Right hindlimb (tissue), 1 donor: Measurements from ENCODE around the gene ZNF891.

ENCODE experiments used
- DNase-seq: peaks from one replicate; pipeline ENCODE4 v3.0.0-alpha.2; 2018

The ZNF891 gene

DNA sequence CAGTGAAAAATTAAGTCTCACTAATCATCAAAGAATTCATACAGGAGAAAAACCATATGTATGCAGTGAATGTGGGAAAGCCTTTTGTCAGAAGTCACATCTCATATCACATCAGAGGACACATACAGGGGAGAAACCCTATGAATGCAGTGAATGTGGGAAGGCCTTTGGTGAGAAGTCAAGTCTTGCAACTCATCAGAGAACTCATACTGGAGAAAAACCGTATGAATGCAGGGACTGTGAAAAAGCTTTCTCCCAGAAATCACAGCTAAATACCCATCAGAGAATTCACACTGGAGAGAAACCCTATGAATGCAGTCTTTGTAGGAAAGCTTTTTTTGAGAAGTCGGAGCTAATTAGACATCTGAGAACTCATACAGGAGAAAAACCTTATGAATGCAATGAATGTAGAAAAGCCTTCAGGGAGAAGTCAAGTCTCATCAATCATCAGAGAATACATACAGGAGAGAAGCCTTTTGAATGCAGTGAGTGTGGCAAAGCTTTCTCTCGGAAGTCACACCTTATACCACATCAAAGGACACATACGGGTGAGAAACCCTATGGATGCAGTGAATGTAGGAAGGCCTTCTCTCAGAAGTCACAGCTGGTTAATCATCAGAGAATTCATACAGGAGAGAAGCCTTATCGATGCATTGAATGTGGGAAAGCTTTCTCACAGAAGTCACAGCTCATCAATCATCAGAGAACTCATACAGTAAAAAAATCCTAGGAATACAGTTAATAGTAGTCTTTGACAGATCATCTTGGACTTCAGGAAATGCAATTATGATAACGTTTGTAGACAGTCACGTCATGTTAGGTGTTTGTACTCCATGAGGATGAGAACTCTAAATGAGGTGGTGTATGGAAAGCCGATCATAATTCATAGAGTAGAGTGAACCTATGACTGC is 71.6 kb downstream of the ZNF891 start:
- DNase-seq: no peak

DNA sequence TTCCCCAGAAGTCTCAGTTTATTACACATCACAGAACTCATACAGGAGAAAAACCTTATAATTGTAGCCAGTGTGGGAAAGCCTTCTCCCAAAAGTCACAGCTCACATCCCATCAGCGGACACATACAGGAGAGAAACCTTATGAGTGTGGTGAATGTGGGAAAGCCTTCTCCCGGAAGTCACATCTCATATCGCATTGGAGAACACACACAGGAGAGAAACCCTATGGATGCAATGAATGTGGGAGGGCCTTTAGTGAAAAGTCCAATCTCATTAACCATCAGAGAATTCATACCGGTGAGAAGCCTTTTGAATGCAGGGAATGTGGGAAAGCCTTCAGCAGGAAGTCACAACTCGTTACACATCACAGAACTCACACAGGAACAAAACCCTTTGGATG is 72.6 kb downstream of the ZNF891 start:
- DNase-seq: no peak
